Dermis blood vessel endothelial cell (primary cell): ENCODE data around the gene ZNF775. TPM values are rescaled to one million over a fixed set of nuclear protein-coding genes. Genes with fewer than 3 reads are reported as not detected.

ENCODE experiments used
- DNase-seq: peaks from one replicate; pipeline ENCODE4 v3.0.0; 2010
- total RNA-seq: library from RNA; depleted of rRNA; stranded (reverse); fragments of >200 nt; gene quantifications from 2 replicates; pipeline ENCODE4 v1.2.3, GENCODE V29; 2014

The ZNF775 gene
- total RNA-seq = 8.1 and 9.7 TPM in 2 replicates

- DNase-seq = peak; percentile 96
These were observed at the start of gene ZNF775 for GRCh38 chr7:150378853-150379440. Gene ZNF775, plus strand, starts transcription at chr7:150379330. Its CDS starts 9,141 bp downstream, at chr7:150388471.

- no peak for DNase-seq
These were observed 49.6 kb upstream of the ZNF775 start for GRCh38 chr7:150329331-150330120.

- no peak for DNase-seq
These were observed 48.8 kb upstream of the ZNF775 start for GRCh38 chr7:150330211-150330885.

GRCh38 chr7:150332852-150333635 lies 46.1 kb upstream of the ZNF775 start:
- DNase-seq = no peak

- no peak for DNase-seq
These were observed 45.5 kb upstream of the ZNF775 start for GRCh38 chr7:150333659-150334058.

- no peak for DNase-seq
These were observed 45.0 kb upstream of the ZNF775 start for GRCh38 chr7:150334108-150334507.

GRCh38 chr7:150335108-150335773 lies 43.9 kb upstream of the ZNF775 start:
- no peak for DNase-seq

GRCh38 chr7:150335774-150336112 lies 43.4 kb upstream of the ZNF775 start:
- no peak for DNase-seq

- DNase-seq = no peak
These were observed 42.4 kb upstream of the ZNF775 start for GRCh38 chr7:150336746-150337145.

GRCh38 chr7:150337179-150337578 lies 42.0 kb upstream of the ZNF775 start:
- no peak for DNase-seq

GRCh38 chr7:150337659-150338081 lies 41.5 kb upstream of the ZNF775 start:
- no peak for DNase-seq

- no peak for DNase-seq
These were observed 40.8 kb upstream of the ZNF775 start for GRCh38 chr7:150338166-150338829.

GRCh38 chr7:150339409-150339809 lies 39.7 kb upstream of the ZNF775 start:
- no peak for DNase-seq

- DNase-seq = no peak
These were observed 38.9 kb upstream of the ZNF775 start for GRCh38 chr7:150340024-150340749.

GRCh38 chr7:150340875-150341262 lies 38.3 kb upstream of the ZNF775 start:
- no peak for DNase-seq

- DNase-seq = no peak
These were observed 37.6 kb upstream of the ZNF775 start, which contains the start of gene RARRES2 for GRCh38 chr7:150341263-150342120. Gene RARRES2, minus strand, starts transcription at chr7:150341629. Its CDS starts 1,020 bp downstream, at chr7:150340609.

GRCh38 chr7:150342121-150342408 lies 37.1 kb upstream of the ZNF775 start:
- no peak for DNase-seq

GRCh38 chr7:150343225-150343624 lies 35.9 kb upstream of the ZNF775 start:
- DNase-seq = no peak

GRCh38 chr7:150344299-150344698 lies 34.8 kb upstream of the ZNF775 start:
- DNase-seq = no peak

- DNase-seq = no peak
These were observed 34.1 kb upstream of the ZNF775 start for GRCh38 chr7:150345012-150345411.
